Measurements from ENCODE around the gene TERT. TPM values are rescaled to one million over a fixed set of nuclear protein-coding genes. Genes with fewer than 3 reads are reported as not detected.

The TERT gene
- total and polyA plus RNA-seq, 2 donors (not counting 1 experiment from before 2014, with no cell fraction given) = 0.24 to 0.39 TPM

- POLR2A ChIA-PET = no interaction called here
- intact Hi-C loops (cut with micrococcal nuclease) = no loop called here
- CTCF ChIA-PET = no interaction called here
- Histone ChIP-seq H3K9ac (ENCODE audit: low read length) (no peak overlapping the region), H3K4me1 (ENCODE audit: control insufficient read depth in 2 of 2, insufficient read depth in 2 of 2, low read length in 2 of 2) (no peaks in the 10 kb centered on the region), H3K9me3 (ENCODE audit: control extremely low read depth in 1 of 3, control insufficient read depth in 2 of 3, insufficient read depth in 1 of 3, low read length in 2 of 3) (no peaks in the 10 kb centered on the region), H4K20me1 (ENCODE audit: control insufficient read depth, insufficient read depth, low read length, poor library complexity, severe bottlenecking) (no peaks in the 10 kb centered on the region), H3K79me2 (ENCODE audit: control insufficient read depth, insufficient read depth, low read length) (no peaks in the 10 kb centered on the region), H3K36me3 (replicated peaks in 1 of 2; ENCODE audit: control extremely low read depth in 1 of 2, control insufficient read depth in 1 of 2, extremely low read depth in 1 of 2, insufficient read depth in 2 of 2, low read length in 1 of 2) (no peaks in the 10 kb centered on the region), H3K4me3 (ENCODE audit: control extremely low read depth in 1 of 5, extremely low read depth in 1 of 5, insufficient read depth in 1 of 5, low read depth in 2 of 5, low read length in 4 of 5) (no peak overlapping the region), H2AFZ (ENCODE audit: insufficient read depth, low read depth, low read length, poor library complexity, severe bottlenecking) (no peak overlapping the region), H3K27ac (ENCODE audit: low read length in 2 of 2) (no peak overlapping the region), H3K4me2 (replicated peaks; ENCODE audit: low read depth, low read length, poor library complexity, severe bottlenecking) (no peak overlapping the region), H3K27me3 (replicated peaks in 1 of 4; ENCODE audit: control extremely low read depth in 1 of 4, control insufficient read depth in 3 of 4, insufficient read depth in 4 of 4, low read length in 3 of 4) (peaks cover 0 to 3% (median 0%) of the 10 kb centered on the region in 4 experiments)
- H3K9me3 Mint-ChIP-seq (ENCODE audit: insufficient read depth) = no peaks in the 10 kb centered on the region
- 84% methylated on average over 25 of the region's 25 CpGs for WGBS (ENCODE audit: insufficient coverage)
- no peaks in the 10 kb centered on the region for H3K4me1 Mint-ChIP-seq
- H3K4me3 Mint-ChIP-seq = no peak overlapping the region
- DNase-seq = no peak
- H3K27me3 Mint-ChIP-seq = peaks cover 8% of the 10 kb centered on the region
- ATAC-seq (ENCODE audit: low read depth) = no peak
- H3K27ac Mint-ChIP-seq = no peak overlapping the region
- no peak for TF ChIP-seq EZH2 (IDR thresholded peaks at IDR 0.05; ENCODE audit: borderline replicate concordance, insufficient read depth, low read depth, low read length, poor library complexity, severe bottlenecking)
- TF ChIP-seq CTCF (IDR thresholded peaks at IDR 0.05) = no peak
Measured at GRCh38 chr5:1203968-1204692, 90.7 kb downstream of the TERT start.

DNA sequence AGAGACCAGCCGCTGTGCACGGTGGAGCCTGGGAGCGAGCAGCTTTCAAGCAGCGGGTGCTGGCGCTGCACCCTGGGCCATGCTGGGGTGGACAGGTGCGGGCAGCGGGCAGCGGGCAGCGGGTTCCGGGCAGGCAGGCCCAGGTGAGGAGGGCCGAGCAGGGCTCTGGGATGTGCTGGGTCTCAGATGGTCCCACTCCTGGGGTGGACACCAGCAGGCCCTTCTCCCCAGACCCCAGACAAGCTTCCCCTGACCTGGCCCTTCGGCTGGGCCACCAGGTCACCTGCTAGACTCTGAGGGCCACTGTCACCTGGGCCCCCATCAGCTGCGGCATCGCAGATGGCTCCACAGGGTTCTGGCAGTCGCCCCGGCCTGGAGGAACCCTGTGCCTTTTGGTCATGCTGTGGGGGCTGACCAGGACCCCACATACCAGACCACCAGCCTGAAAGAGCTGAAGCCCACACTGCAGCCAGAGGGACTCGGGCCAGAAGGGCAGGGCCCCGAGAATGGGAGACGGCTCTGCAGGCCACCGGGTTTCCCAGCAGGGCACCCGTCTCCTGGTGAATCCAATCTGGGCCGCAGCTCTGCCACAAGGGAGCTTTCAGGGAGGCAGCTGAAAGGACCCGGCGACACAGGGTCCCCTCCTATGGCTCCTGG, 91.4 kb downstream of the TERT start:
- intact Hi-C loops (cut with micrococcal nuclease) = no loop called here
- H4K20me1 ChIP-seq (ENCODE audit: control insufficient read depth, insufficient read depth, low read length, poor library complexity, severe bottlenecking) = no peaks in the 10 kb centered on the region
- no peak overlapping the region for H3K9ac ChIP-seq (ENCODE audit: low read length)
- ATAC-seq (ENCODE audit: low read depth) (no peak), DNase-seq (no peak)
- WGBS (ENCODE audit: insufficient coverage) = 91% methylated on average over 24 of the region's 24 CpGs
- no peaks in the 10 kb centered on the region for H3K36me3 ChIP-seq (replicated peaks in 1 of 2; ENCODE audit: control extremely low read depth in 1 of 2, control insufficient read depth in 1 of 2, extremely low read depth in 1 of 2, insufficient read depth in 2 of 2, low read length in 1 of 2)
- H3K4me2 ChIP-seq (replicated peaks; ENCODE audit: low read depth, low read length, poor library complexity, severe bottlenecking) = no peak overlapping the region
- no peaks in the 10 kb centered on the region for H3K9me3 ChIP-seq (ENCODE audit: control extremely low read depth in 1 of 3, control insufficient read depth in 2 of 3, insufficient read depth in 1 of 3, low read length in 2 of 3)
- ChIA-PET POLR2A (no interaction called here), CTCF (no interaction called here)
- no peaks in the 10 kb centered on the region for H3K4me1 ChIP-seq (ENCODE audit: control insufficient read depth in 2 of 2, insufficient read depth in 2 of 2, low read length in 2 of 2)
- no peaks in the 10 kb centered on the region for H3K9me3 Mint-ChIP-seq (ENCODE audit: insufficient read depth)
- H3K4me1 Mint-ChIP-seq = no peaks in the 10 kb centered on the region
- H3K79me2 ChIP-seq (ENCODE audit: control insufficient read depth, insufficient read depth, low read length) = no peaks in the 10 kb centered on the region
- no peak overlapping the region for H3K4me3 ChIP-seq (ENCODE audit: control extremely low read depth in 1 of 5, extremely low read depth in 1 of 5, insufficient read depth in 1 of 5, low read depth in 2 of 5, low read length in 4 of 5)
- TF ChIP-seq EZH2 (IDR thresholded peaks at IDR 0.05; ENCODE audit: borderline replicate concordance, insufficient read depth, low read depth, low read length, poor library complexity, severe bottlenecking) (no peak), CTCF (IDR thresholded peaks at IDR 0.05) (no peak)
- H3K27me3 ChIP-seq (replicated peaks in 1 of 4; ENCODE audit: control extremely low read depth in 1 of 4, control insufficient read depth in 3 of 4, insufficient read depth in 4 of 4, low read length in 3 of 4) = peaks cover 0 to 3% (median 0%) of the 10 kb centered on the region in 4 experiments
- H3K27ac Mint-ChIP-seq = no peak overlapping the region
- no peak overlapping the region for H2AFZ ChIP-seq (ENCODE audit: insufficient read depth, low read depth, low read length, poor library complexity, severe bottlenecking)
- no peak overlapping the region for H3K4me3 Mint-ChIP-seq
- peaks cover 8% of the 10 kb centered on the region for H3K27me3 Mint-ChIP-seq
- no peak overlapping the region for H3K27ac ChIP-seq (ENCODE audit: low read length in 2 of 2)
